H1 (cell line): ENCODE results near the gene MAIP1. TPM values are rescaled to one million over a fixed set of nuclear protein-coding genes. Genes with fewer than 3 reads are reported as not detected.

Source experiments
- CTCF ChIA-PET: fragments of 300-600 bp; sonication (Branson Sonifier 250); formaldehyde crosslinking; loops from one replicate; lab custom pipeline; 2021; ENCODE audit not compliant: partially characterized antibody; lab: Charles Lee
- POLR2A ChIA-PET: fragments of 300-600 bp; sonication (Branson Sonifier 250); formaldehyde crosslinking; loops from one replicate; lab custom pipeline; 2021; ENCODE audit warnings: inconsistent platforms; ENCODE audit not compliant: partially characterized antibody; lab: Charles Lee
- DNase-seq, 2 experiments: peaks; one replicate each; pipeline versions ENCODE4 v3.0.0 to v3.0.0-alpha.2; 2010 to 2022; ENCODE audit warnings: low spot score in 2 of 2, low read depth in 1 of 2, mixed read lengths in 1 of 2
- FAIRE-seq: peaks from 2 replicates; lab custom pipeline; 2011; peaks lifted over from hg19 to GRCh38; lab: Jason Lieb, UNC
- H2AFZ ChIP-seq: 2 replicates; pipeline ENCODE4 v1.8.1; 2012; ENCODE audit warnings: low read length, inconsistent platforms
- H2AK5ac ChIP-seq: 2 replicates; pipeline ENCODE4 v1.6.1; 2013; ENCODE audit warnings: low read depth, low read length
- H2BK120ac ChIP-seq: replicated peaks from 2 replicates; pipeline ENCODE3; 2013; ENCODE audit warnings: low read depth, low read length, inconsistent platforms
- H2BK12ac ChIP-seq: 2 replicates; pipeline ENCODE4 v1.6.1; 2013; ENCODE audit warnings: low read depth, low read length
- H2BK15ac ChIP-seq: 2 replicates; pipeline ENCODE4 v1.6.1; 2013; ENCODE audit warnings: low read length
- H2BK20ac ChIP-seq: 2 replicates; pipeline ENCODE4 v1.6.1; 2013; ENCODE audit warnings: low read length
- H2BK5ac ChIP-seq: 2 replicates; pipeline ENCODE4 v1.6.1; 2013; ENCODE audit warnings: low read depth, low read length
- H3K14ac ChIP-seq: 2 replicates; pipeline ENCODE4 v1.6.1; 2013; ENCODE audit warnings: inconsistent platforms; ENCODE audit not compliant: insufficient read length
- H3K18ac ChIP-seq: 2 replicates; pipeline ENCODE4 v1.6.1; 2013; ENCODE audit warnings: low read length; ENCODE audit errors: extremely low read depth
- H3K23ac ChIP-seq: 2 replicates; pipeline ENCODE4 v1.6.1; 2013; ENCODE audit warnings: inconsistent platforms; ENCODE audit not compliant: insufficient read length
- H3K23me2 ChIP-seq: 2 replicates; pipeline ENCODE4 v1.6.1; 2013; ENCODE audit warnings: low read depth, low read length
- H3K27ac ChIP-seq: 2 replicates; pipeline ENCODE4 v1.6.1; 2011; ENCODE audit warnings: low read depth, low read length, inconsistent platforms
- H3K27me3 ChIP-seq, 4 experiments: replicated peaks in 1 of 4; 1 replicate in 1 of 4; 2 replicates in 3 of 4; pipeline versions ENCODE4 v1.6.1 to v1.8.1; 2011 to 2013; ENCODE audit warnings: low read length in 3 of 4, mild to moderate bottlenecking in 3 of 4, inconsistent platforms in 2 of 4, mixed read lengths in 2 of 4, moderate library complexity in 1 of 4; ENCODE audit not compliant: control insufficient read depth in 3 of 4, insufficient read depth in 3 of 4; ENCODE audit errors: extremely low read depth in 1 of 4
- H3K36me3 ChIP-seq, 4 experiments: 2 replicates each; pipeline versions ENCODE4 v1.6.1 to v1.8.1; 2011 to 2013; ENCODE audit warnings: mild to moderate bottlenecking in 4 of 4, low read length in 3 of 4, moderate library complexity in 2 of 4, control low read depth in 1 of 4, inconsistent platforms in 1 of 4; ENCODE audit not compliant: insufficient read depth in 4 of 4, control insufficient read depth in 2 of 4
- H3K4ac ChIP-seq: replicated peaks from 2 replicates; pipeline ENCODE3; 2013; ENCODE audit warnings: low read length, low read depth, mixed read lengths, inconsistent platforms; ENCODE audit not compliant: insufficient read length
- H3K4me1 ChIP-seq, 4 experiments: replicated peaks in 1 of 4; 1 replicate in 1 of 4; 2 replicates in 3 of 4; pipeline versions ENCODE4 v1.6.1 to v1.8.1; 2011 to 2013; ENCODE audit warnings: low read length in 3 of 4, inconsistent platforms in 2 of 4, mixed read lengths in 1 of 4; ENCODE audit not compliant: insufficient read depth in 4 of 4, control insufficient read depth in 3 of 4
- H3K4me2 ChIP-seq, 2 experiments: 2 replicates each; pipeline versions ENCODE4 v1.6.1 to v1.8.1; 2011 to 2013; ENCODE audit warnings: low read depth in 2 of 2, low read length in 2 of 2, control low read depth in 1 of 2, inconsistent platforms in 1 of 2, mild to moderate bottlenecking in 1 of 2; ENCODE audit not compliant: insufficient read depth in 1 of 2
- H3K4me3 ChIP-seq, 4 experiments: fragments of 200-600, 300-600 bp in 1 of 4; sonication (generic), shearing (Covaris generic), sonication (Bioruptor Twin) in 1 of 4; 2 replicates each; pipeline versions ENCODE4 v1.5.1 to v1.8.1; 2011 to 2016; ENCODE audit warnings: low read length in 4 of 4, low read depth in 3 of 4, control low read depth in 2 of 4, inconsistent platforms in 2 of 4, mild to moderate bottlenecking in 2 of 4, mixed read lengths in 1 of 4, moderate library complexity in 1 of 4; ENCODE audit not compliant: insufficient read depth in 2 of 4; ENCODE audit errors: extremely low read depth in 1 of 4
- H3K56ac ChIP-seq: replicated peaks from 2 replicates; pipeline ENCODE3; 2013; ENCODE audit warnings: low read depth, mild to moderate bottlenecking, mixed read lengths, low read length, inconsistent platforms; ENCODE audit not compliant: insufficient read length
- H3K79me1 ChIP-seq: 2 replicates; pipeline ENCODE4 v1.6.1; 2013; ENCODE audit warnings: low read depth, low read length, control low read depth
- H3K79me2 ChIP-seq, 2 experiments: 2 replicates each; pipeline versions ENCODE4 v1.6.1 to v1.8.1; 2012 to 2013; ENCODE audit warnings: low read length in 2 of 2, mild to moderate bottlenecking in 2 of 2, inconsistent platforms in 1 of 2; ENCODE audit not compliant: insufficient read depth in 2 of 2, control insufficient read depth in 1 of 2
- H3K9ac ChIP-seq, 4 experiments: replicated peaks in 1 of 4; 1 replicate in 1 of 4; 2 replicates in 3 of 4; pipeline versions ENCODE4 v1.6.1 to v1.8.1; 2011 to 2013; ENCODE audit warnings: low read depth in 3 of 4, low read length in 3 of 4, control low read depth in 2 of 4, mild to moderate bottlenecking in 2 of 4, moderate library complexity in 2 of 4, inconsistent platforms in 1 of 4; ENCODE audit errors: extremely low read depth in 1 of 4
- H3K9me3 ChIP-seq, 2 experiments: 2 replicates each; pipeline versions ENCODE4 v1.6.1 to v1.8.1; 2012 to 2013; ENCODE audit warnings: mild to moderate bottlenecking in 2 of 2, moderate library complexity in 2 of 2, control low read depth in 1 of 2, inconsistent platforms in 1 of 2, low read depth in 1 of 2, low read length in 1 of 2, mixed read lengths in 1 of 2; ENCODE audit not compliant: insufficient read depth in 2 of 2
- H4K20me1 ChIP-seq, 2 experiments: replicated peaks in 1 of 2; 2 replicates each; pipeline versions ENCODE3 to v1.8.1; 2011 to 2013; ENCODE audit warnings: inconsistent platforms in 2 of 2, low read length in 2 of 2, mild to moderate bottlenecking in 1 of 2; ENCODE audit not compliant: insufficient read depth in 2 of 2, control insufficient read depth in 1 of 2
- H4K5ac ChIP-seq: 2 replicates; pipeline ENCODE4 v1.6.1; 2013; ENCODE audit warnings: low read length, low read depth, mixed read lengths, inconsistent platforms; ENCODE audit not compliant: insufficient read length
- H4K8ac ChIP-seq: 2 replicates; pipeline ENCODE4 v1.8.0; 2013; ENCODE audit warnings: mild to moderate bottlenecking, moderate library complexity, low read length, inconsistent platforms; ENCODE audit not compliant: insufficient read depth; ENCODE audit errors: extremely low read depth
- H4K91ac ChIP-seq: replicated peaks from 2 replicates; pipeline ENCODE3; 2013; ENCODE audit warnings: low read length, mixed read lengths, inconsistent platforms; ENCODE audit not compliant: insufficient read length
- BCL11A ChIP-seq, 2 experiments: IDR thresholded peaks; one replicate each; pipeline ENCODE4 v1.6.1; 2011; ENCODE audit warnings: low read depth in 2 of 2, low read length in 2 of 2, mild to moderate bottlenecking in 2 of 2
- CBX8 ChIP-seq: fragments of 300-800, 300-1000 bp; sonication (generic); IDR thresholded peaks from 2 replicates; pipeline ENCODE4 v1.7.1; 2016; ENCODE audit warnings: low read depth, low read length, borderline replicate concordance
- CREB1 ChIP-seq: IDR thresholded peaks from 2 replicates; pipeline ENCODE4 v1.6.1; 2012; ENCODE audit warnings: inconsistent platforms
- EZH2 ChIP-seq: fragments of 200-600 bp; sonication (generic); IDR thresholded peaks from 2 replicates; pipeline ENCODE4 v1.7.1; 2012; ENCODE audit warnings: low read depth, mild to moderate bottlenecking, moderate library complexity, low read length, inconsistent platforms; ENCODE audit not compliant: severe bottlenecking
- GABPA ChIP-seq: IDR thresholded peaks from 2 replicates; pipeline ENCODE4 v1.6.1; 2011; ENCODE audit warnings: mild to moderate bottlenecking, low read length, moderate library complexity, borderline replicate concordance; ENCODE audit not compliant: insufficient read depth
- GTF2F1 ChIP-seq: IDR thresholded peaks from 2 replicates; pipeline ENCODE4 v1.6.1; 2012; ENCODE audit warnings: low read depth, low read length, improper control_type of control experiment, borderline replicate concordance
- JUN ChIP-seq: IDR thresholded peaks from 2 replicates; pipeline ENCODE4 v1.6.1; 2011; ENCODE audit warnings: low read depth, mild to moderate bottlenecking, improper control_type of control experiment, low read length
- KDM5A ChIP-seq: fragments of 200-600 bp; IDR thresholded peaks from 2 replicates; pipeline ENCODE4 v1.7.1; 2012; ENCODE audit warnings: mild to moderate bottlenecking, low read length, inconsistent platforms, mixed read lengths
- POLR2A ChIP-seq, 2 experiments: IDR thresholded peaks; 1 replicate in 1 of 2; 2 replicates in 1 of 2; pipeline ENCODE4 v1.6.1; 2011; ENCODE audit warnings: low read depth in 2 of 2, low read length in 2 of 2, mild to moderate bottlenecking in 2 of 2; ENCODE audit errors: control extremely low read depth in 1 of 2
- RAD21 ChIP-seq, 2 experiments: IDR thresholded peaks in 1 of 2; conservative IDR thresholded peaks in 1 of 2; 2 replicates each; pipeline ENCODE4 v1.6.1; 2011; ENCODE audit warnings: low read depth in 2 of 2, low read length in 2 of 2, improper control_type of control experiment in 1 of 2, inconsistent platforms in 1 of 2, mild to moderate bottlenecking in 1 of 2, moderate library complexity in 1 of 2
- RXRA ChIP-seq: IDR thresholded peaks from 2 replicates; pipeline ENCODE4 v1.6.1; 2011; ENCODE audit warnings: low read depth, mild to moderate bottlenecking, low read length, moderate library complexity; ENCODE audit not compliant: insufficient read depth
- SRF ChIP-seq: IDR thresholded peaks from 2 replicates; pipeline ENCODE4 v1.6.1; 2011; ENCODE audit warnings: mild to moderate bottlenecking, low read depth, low read length, moderate library complexity
- ZNF274 ChIP-seq: IDR thresholded peaks from 2 replicates; pipeline ENCODE4 v1.7.0; 2012; ENCODE audit warnings: low read length, borderline replicate concordance; ENCODE audit errors: extremely low read depth
- WGBS, 2 experiments: shearing (Covaris generic) in 1 of 2; methylation state at CpG; one replicate each; pipeline versions ENCODE4 v1.1.6 to v1.1.7; 2013 to 2015; ENCODE audit warnings: low lambda C conversion rate in 2 of 2, mixed read lengths in 2 of 2, inconsistent platforms in 1 of 2, low coverage in 1 of 2, missing lambda C conversion rate in 1 of 2; ENCODE audit not compliant: insufficient replicate concordance in 2 of 2, insufficient coverage in 1 of 2, insufficient read length in 1 of 2; ENCODE audit errors: extremely low coverage in 1 of 2, missing lambda C conversion rate in 1 of 2; 5-methylcytosine and 5-hydroxymethylcytosine counted together
- polyA plus RNA-seq, 7 experiments: library from polyadenylated mRNA; depleted of rRNA in 3 of 7; stranded (reverse) in 5 of 7; unstranded in 2 of 7; fragments of >200 nt in 5 of 7; fragments of 200-250 nt in 2 of 7; gene quantifications; 1 replicate in 5 of 7; 2 replicates in 1 of 7; 4 replicates in 1 of 7; pipeline versions ENCODE4 v1.2.1 to v1.2.3, GENCODE V29; 2011 to 2013; ENCODE audit warnings: missing spikeins in 2 of 7, mixed read lengths in 2 of 7
- total RNA-seq: library from RNA; stranded (reverse); fragmentation: NEBNext Ultra II Directional; extraction: Animal tissue kit (Norgen Biotek cat#: 25700); gene quantifications from 2 replicates; pipeline ENCODE4 v1.2.1, GENCODE V29; 2021

MAIP1 gene
- total and polyA plus RNA-seq, 2 of the 8 experiments (the other 6 are each of a cell fraction or from before 2014, with no cell fraction given), result 23.2 to 28.5 TPM

DNA sequence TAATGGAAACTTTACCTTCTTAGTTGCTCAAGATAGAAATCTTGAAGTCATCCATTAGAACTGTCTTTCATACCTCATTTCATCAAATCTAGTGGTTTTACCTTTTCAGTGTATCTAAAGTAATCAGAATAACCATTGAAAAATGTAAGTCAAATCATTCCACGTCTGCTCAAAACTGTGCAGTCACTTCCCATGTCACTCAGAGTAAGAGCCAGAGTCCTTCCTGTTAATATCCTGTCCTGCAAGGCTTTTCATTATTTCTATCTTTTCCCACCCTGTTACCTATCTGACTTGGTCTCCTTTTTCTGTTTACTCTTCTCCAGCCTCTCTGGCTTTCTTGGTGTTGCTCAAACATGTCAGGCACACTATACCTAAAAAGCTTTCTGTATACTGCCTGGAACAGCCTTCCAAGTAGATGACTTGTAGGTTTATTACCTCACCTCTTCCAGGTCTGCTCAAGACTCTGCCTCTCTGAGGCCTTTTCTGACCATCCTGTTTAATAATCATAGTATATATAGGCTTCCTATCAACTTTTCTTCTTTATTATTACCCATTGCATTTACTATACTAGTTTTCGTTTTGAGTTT lies 40.9 kb upstream of the MAIP1 start:
- H2BK20ac ChIP-seq, result no peak overlapping the region
- H3K79me1 ChIP-seq, result peaks cover 5% of the 10 kb centered on the region
- TF ChIP-seq KDM5A, result no peak
- TF ChIP-seq CBX8, result no peak
- no peak for TF ChIP-seq BCL11A (IDR thresholded peaks at IDR 0.05; ENCODE audit: low read depth in 2 of 2, low read length in 2 of 2)
- no peak for TF ChIP-seq RXRA
- no peak for TF ChIP-seq POLR2A (IDR thresholded peaks at IDR 0.05; ENCODE audit: control extremely low read depth in 1 of 2, low read depth in 2 of 2, low read length in 2 of 2)
- no peak for TF ChIP-seq JUN
- no peak for TF ChIP-seq RAD21 (IDR thresholded peaks at IDR 0.05 in 1 of 2, conservative IDR thresholded peaks at IDR 0.05 in 1 of 2; ENCODE audit: low read depth in 2 of 2, low read length in 2 of 2)
- no peak for TF ChIP-seq SRF
- no peak for TF ChIP-seq GTF2F1
- no peak for TF ChIP-seq CREB1
- TF ChIP-seq GABPA, result no peak
- TF ChIP-seq EZH2, result no peak
- no peak for TF ChIP-seq ZNF274
- H3K4ac ChIP-seq, result no peak overlapping the region
- no peak overlapping the region for H3K56ac ChIP-seq
- peaks cover 15 to 16% of the 10 kb centered on the region in 2 experiments for H3K9me3 ChIP-seq
- no peak overlapping the region for H3K4me3 ChIP-seq
- H3K79me2 ChIP-seq, result peaks cover 51 to 76% of the 10 kb centered on the region in 2 experiments
- no peak overlapping the region for H3K9ac ChIP-seq
- peaks cover 6 to 51% (median 23%) of the 10 kb centered on the region in 4 experiments for H3K36me3 ChIP-seq
- no peak overlapping the region for H2BK15ac ChIP-seq
- no peak overlapping the region for H3K23ac ChIP-seq
- H3K18ac ChIP-seq, result no peak overlapping the region
- no peak overlapping the region for H3K14ac ChIP-seq
- no peak overlapping the region for H4K91ac ChIP-seq
- no peaks in the 10 kb centered on the region; the same call in none of the 2 replicates for H3K23me2 ChIP-seq
- no peak overlapping the region for H2BK12ac ChIP-seq
- no peak for FAIRE-seq
- H2AK5ac ChIP-seq, result no peak overlapping the region
- CTCF ChIA-PET, result no interaction called here
- 85% methylated on average over 2 of the region's 2 CpGs; no CpG with 5 or more reads in 1 of the 2 experiments for WGBS, 2 experiments
- POLR2A ChIA-PET, result interaction anchor here (0.6 to 1.3 kb wide), 4 partner anchors 17 to 623 kb away, joined by 4 to 5 read pairs (median 4); no protein-coding TSS in a partner anchor
- H3K27me3 ChIP-seq, result no peaks in the 10 kb centered on the region
- H4K20me1 ChIP-seq, result peaks cover 1 to 3% of the 10 kb centered on the region in 2 experiments
- no peak overlapping the region for H4K8ac ChIP-seq
- DNase-seq, result no peak
- H4K5ac ChIP-seq, result no peak overlapping the region
- H3K27ac ChIP-seq, result no peak overlapping the region
- H3K4me2 ChIP-seq, result peak overlapping the region in 1 of 2 experiments; percentile 5; a peak in 1 of 4 replicates
- H2BK120ac ChIP-seq, result no peak overlapping the region
- H2AFZ ChIP-seq, result no peak overlapping the region
- no peak overlapping the region for H2BK5ac ChIP-seq
- H3K4me1 ChIP-seq, result peaks cover 0 to 3% (median 0%) of the 10 kb centered on the region in 4 experiments; a peak in 2 of 7 replicates
